ENCODE results near the gene LGR4.

The LGR4 gene

DNA sequence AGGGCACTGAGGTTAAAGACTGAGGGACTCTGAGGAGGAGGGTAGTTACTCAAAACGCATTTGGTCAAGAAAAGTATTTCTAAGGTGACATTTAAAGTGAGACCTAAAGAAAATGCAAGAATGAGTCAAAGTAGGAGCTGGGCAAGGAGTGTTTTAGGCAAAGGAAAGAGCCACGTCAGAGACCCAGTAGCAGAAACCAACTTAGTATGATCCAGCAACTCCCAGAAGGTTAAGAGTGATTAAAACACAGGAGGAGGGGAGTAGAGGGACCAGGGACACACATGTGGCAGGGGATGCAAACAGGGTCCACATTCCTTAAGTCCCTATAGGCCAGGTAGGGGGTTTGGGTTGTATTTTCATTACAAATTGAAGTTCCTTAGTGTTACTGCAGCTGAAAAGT lies 85.2 kb downstream of the LGR4 start:
- Histone ChIP-seq H4K20me1 (ENCODE audit: control insufficient read depth, insufficient read depth, low read depth, low read length) (no peaks in the 10 kb centered on the region), H3K4me2 (ENCODE audit: low read length) (no peak overlapping the region), H3K27ac (ENCODE audit: low read depth, low read length) (no peak overlapping the region), H3K9me3 (ENCODE audit: control insufficient read depth, insufficient read depth, low read length) (no peaks in the 10 kb centered on the region), H3F3A (ENCODE audit: control insufficient read depth, insufficient read depth) (no peaks in the 10 kb centered on the region), H3K9me2 (replicated peaks; ENCODE audit: control insufficient read depth, low read length) (no peaks in the 10 kb centered on the region), H3K4me1 (ENCODE audit: control insufficient read depth, low read length) (no peaks in the 10 kb centered on the region), H3K4me3 (ENCODE audit: low read length) (no peak overlapping the region), H3K27me3 (ENCODE audit: control insufficient read depth, low read length) (no peaks in the 10 kb centered on the region), H3K79me2 (ENCODE audit: control insufficient read depth, low read length) (no peaks in the 10 kb centered on the region), H3K36me3 (ENCODE audit: control insufficient read depth, low read length) (no peaks in the 10 kb centered on the region)
- TF ChIP-seq, protein P1, sequence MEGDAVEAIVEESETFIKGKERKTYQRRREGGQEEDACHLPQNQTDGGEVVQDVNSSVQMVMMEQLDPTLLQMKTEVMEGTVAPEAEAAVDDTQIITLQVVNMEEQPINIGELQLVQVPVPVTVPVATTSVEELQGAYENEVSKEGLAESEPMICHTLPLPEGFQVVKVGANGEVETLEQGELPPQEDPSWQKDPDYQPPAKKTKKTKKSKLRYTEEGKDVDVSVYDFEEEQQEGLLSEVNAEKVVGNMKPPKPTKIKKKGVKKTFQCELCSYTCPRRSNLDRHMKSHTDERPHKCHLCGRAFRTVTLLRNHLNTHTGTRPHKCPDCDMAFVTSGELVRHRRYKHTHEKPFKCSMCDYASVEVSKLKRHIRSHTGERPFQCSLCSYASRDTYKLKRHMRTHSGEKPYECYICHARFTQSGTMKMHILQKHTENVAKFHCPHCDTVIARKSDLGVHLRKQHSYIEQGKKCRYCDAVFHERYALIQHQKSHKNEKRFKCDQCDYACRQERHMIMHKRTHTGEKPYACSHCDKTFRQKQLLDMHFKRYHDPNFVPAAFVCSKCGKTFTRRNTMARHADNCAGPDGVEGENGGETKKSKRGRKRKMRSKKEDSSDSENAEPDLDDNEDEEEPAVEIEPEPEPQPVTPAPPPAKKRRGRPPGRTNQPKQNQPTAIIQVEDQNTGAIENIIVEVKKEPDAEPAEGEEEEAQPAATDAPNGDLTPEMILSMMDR (IDR thresholded peaks at IDR 0.05; ENCODE audit: low read depth, low read length, poor library complexity, severe bottlenecking): no peak
- no peak for TF ChIP-seq EZH2phosphoT487 (IDR thresholded peaks at IDR 0.05; ENCODE audit: borderline replicate concordance, low read length)

GRCh38 chr11:27386181-27386845 lies 86.3 kb downstream of the LGR4 start:
- Histone ChIP-seq H3K4me2 (ENCODE audit: low read length) (no peak overlapping the region), H3K27me3 (ENCODE audit: control insufficient read depth, low read length) (no peaks in the 10 kb centered on the region), H3K9me2 (replicated peaks; ENCODE audit: control insufficient read depth, low read length) (no peaks in the 10 kb centered on the region), H3K27ac (ENCODE audit: low read depth, low read length) (no peak overlapping the region), H3K9me3 (ENCODE audit: control insufficient read depth, insufficient read depth, low read length) (no peaks in the 10 kb centered on the region), H4K20me1 (ENCODE audit: control insufficient read depth, insufficient read depth, low read depth, low read length) (no peaks in the 10 kb centered on the region), H3F3A (ENCODE audit: control insufficient read depth, insufficient read depth) (no peaks in the 10 kb centered on the region), H3K36me3 (ENCODE audit: control insufficient read depth, low read length) (no peaks in the 10 kb centered on the region), H3K79me2 (ENCODE audit: control insufficient read depth, low read length) (no peaks in the 10 kb centered on the region), H3K4me3 (ENCODE audit: low read length) (no peak overlapping the region), H3K4me1 (ENCODE audit: control insufficient read depth, low read length) (no peaks in the 10 kb centered on the region)
- TF ChIP-seq EZH2phosphoT487 (IDR thresholded peaks at IDR 0.05; ENCODE audit: borderline replicate concordance, low read length): no peak
- TF ChIP-seq, protein P1 (IDR thresholded peaks at IDR 0.05; ENCODE audit: low read depth, low read length, poor library complexity, severe bottlenecking): no peak

- H3K9me2 ChIP-seq (replicated peaks; ENCODE audit: control insufficient read depth, low read length): no peaks in the 10 kb centered on the region
- H3F3A ChIP-seq (ENCODE audit: control insufficient read depth, insufficient read depth): no peaks in the 10 kb centered on the region
- H3K27ac ChIP-seq (ENCODE audit: low read depth, low read length): no peak overlapping the region
- H3K79me2 ChIP-seq (ENCODE audit: control insufficient read depth, low read length): no peaks in the 10 kb centered on the region
- H3K9me3 ChIP-seq (ENCODE audit: control insufficient read depth, insufficient read depth, low read length): no peaks in the 10 kb centered on the region
- H4K20me1 ChIP-seq (ENCODE audit: control insufficient read depth, insufficient read depth, low read depth, low read length): no peaks in the 10 kb centered on the region
- no peaks in the 10 kb centered on the region for H3K36me3 ChIP-seq (ENCODE audit: control insufficient read depth, low read length)
- H3K4me1 ChIP-seq (ENCODE audit: control insufficient read depth, low read length): no peaks in the 10 kb centered on the region
- H3K27me3 ChIP-seq (ENCODE audit: control insufficient read depth, low read length): no peaks in the 10 kb centered on the region
- TF ChIP-seq EZH2phosphoT487 (IDR thresholded peaks at IDR 0.05; ENCODE audit: borderline replicate concordance, low read length): no peak
- TF ChIP-seq, protein P1 (IDR thresholded peaks at IDR 0.05; ENCODE audit: low read depth, low read length, poor library complexity, severe bottlenecking): no peak
- no peak overlapping the region for H3K4me2 ChIP-seq (ENCODE audit: low read length)
- H3K4me3 ChIP-seq (ENCODE audit: low read length): no peak overlapping the region
Measured at GRCh38 chr11:27385245-27385644, 87.3 kb downstream of the LGR4 start.

Data from DOHH2 (cell line).